ENCODE results near the gene KRTAP12-2. TPM values are rescaled to one million over a fixed set of nuclear protein-coding genes. Genes with fewer than 3 reads are reported as not detected.
"Not testable (repeated sequence)": the region's sequence is repeated elsewhere in the genome, so short reads cannot be mapped to it uniquely, and the experiment has no call there.

The KRTAP12-2 gene
- total RNA-seq, 2 experiments from 2014 or later = not detected

- ChIA-PET POLR2A (no interaction called here), CTCF (no interaction called here)
Observed at GRCh38 chr21:44702973-44703730, 36.4 kb upstream of the KRTAP12-2 start.

DNA sequence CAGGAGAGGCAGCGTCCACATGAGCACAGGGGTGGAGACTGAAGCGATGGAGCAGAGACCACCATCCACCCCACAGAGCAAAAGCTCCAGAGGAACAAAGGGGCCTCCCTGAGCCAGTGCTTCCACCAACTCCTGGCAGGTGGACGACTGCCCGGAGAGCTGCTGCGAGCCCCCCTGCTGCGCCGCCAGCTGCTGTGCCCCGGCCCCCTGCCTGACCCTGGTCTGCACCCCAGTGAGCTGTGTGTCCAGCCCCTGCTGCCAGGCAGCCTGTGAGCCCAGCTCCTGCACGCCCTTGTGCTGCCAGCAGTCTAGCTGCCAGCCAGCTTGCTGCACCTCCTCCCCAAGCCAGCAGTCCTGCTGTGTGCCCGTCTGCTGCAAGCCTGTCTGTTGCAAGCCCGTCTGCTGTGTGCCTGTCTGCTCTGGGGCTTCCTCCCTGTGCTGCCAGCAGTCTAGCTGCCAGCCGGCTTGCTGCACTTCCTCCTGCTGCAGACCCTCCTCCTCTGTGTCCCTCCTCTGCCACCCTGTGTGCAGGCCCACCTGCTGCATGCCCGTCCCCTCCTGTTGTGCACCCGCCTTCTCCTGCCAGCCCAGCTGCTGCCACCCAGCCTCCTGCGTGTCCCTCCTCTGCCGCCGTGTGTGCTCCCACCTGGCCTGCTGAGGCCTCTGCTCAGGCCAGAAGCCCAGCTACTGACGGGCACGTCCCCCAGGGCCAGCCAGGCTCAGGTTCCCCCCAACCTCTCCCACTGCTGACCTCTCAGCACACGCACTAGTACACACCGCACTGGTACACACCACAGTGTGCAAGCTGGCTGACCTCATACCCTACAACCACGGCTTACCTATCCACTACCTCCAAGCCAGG lies 35.6 kb upstream of the KRTAP12-2 start:
- POLR2A ChIA-PET = no interaction called here
- CTCF ChIA-PET = no interaction called here

DNA sequence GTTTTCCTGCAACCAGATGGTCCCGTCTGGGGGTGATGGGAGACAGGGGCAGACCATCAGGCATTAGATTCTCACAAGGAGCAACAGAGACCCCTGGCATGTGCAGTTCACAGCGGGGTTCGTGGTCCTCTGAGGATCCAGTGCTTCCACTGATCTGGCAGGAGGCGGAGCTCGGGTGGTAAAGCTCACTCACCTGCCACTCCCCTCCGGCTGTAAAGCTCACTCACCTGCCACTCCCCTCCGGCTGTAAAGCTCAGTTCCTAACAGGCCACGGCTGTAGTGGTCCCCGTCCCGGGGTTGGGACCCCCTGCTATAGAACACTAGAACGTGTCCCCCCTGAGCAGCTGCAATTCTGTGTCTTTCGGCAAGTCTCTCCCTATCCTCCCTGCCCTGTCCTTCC lies 34.8 kb upstream of the KRTAP12-2 start:
- ChIA-PET CTCF (no interaction called here), POLR2A (no interaction called here)

GRCh38 chr21:44701023-44701400 lies 34.3 kb upstream of the KRTAP12-2 start:
- POLR2A ChIA-PET = no interaction called here
- CTCF ChIA-PET = no interaction called here

GRCh38 chr21:44700101-44701022 lies 33.6 kb upstream of the KRTAP12-2 start:
- CTCF ChIA-PET = no interaction called here
- POLR2A ChIA-PET = no interaction called here

DNA sequence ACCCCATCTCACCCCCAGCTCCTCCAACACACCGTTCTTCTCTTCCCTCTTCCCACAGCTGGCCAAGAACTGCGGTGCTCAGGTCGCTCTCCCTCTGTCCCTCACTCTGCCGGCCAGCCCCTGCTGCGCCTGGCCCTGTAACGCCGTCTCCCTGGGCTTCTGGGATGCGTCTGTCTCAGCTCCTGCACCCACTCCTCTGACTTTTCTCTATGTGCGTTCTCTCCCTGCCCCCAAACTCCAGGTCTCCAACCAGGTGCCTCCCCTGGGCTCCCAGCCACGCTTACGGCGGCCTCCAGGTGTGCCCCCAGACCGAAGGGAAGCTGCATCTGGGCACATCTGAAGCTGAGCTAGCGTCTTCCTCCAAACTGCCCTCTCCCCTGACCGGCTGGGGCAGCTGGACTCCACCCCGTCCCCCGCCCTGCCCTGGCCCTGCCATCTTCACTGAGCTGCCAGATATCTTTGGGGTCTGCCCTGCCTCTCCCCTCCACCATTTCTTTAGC lies 32.8 kb upstream of the KRTAP12-2 start:
- POLR2A ChIA-PET = no interaction called here
- CTCF ChIA-PET = no interaction called here

DNA sequence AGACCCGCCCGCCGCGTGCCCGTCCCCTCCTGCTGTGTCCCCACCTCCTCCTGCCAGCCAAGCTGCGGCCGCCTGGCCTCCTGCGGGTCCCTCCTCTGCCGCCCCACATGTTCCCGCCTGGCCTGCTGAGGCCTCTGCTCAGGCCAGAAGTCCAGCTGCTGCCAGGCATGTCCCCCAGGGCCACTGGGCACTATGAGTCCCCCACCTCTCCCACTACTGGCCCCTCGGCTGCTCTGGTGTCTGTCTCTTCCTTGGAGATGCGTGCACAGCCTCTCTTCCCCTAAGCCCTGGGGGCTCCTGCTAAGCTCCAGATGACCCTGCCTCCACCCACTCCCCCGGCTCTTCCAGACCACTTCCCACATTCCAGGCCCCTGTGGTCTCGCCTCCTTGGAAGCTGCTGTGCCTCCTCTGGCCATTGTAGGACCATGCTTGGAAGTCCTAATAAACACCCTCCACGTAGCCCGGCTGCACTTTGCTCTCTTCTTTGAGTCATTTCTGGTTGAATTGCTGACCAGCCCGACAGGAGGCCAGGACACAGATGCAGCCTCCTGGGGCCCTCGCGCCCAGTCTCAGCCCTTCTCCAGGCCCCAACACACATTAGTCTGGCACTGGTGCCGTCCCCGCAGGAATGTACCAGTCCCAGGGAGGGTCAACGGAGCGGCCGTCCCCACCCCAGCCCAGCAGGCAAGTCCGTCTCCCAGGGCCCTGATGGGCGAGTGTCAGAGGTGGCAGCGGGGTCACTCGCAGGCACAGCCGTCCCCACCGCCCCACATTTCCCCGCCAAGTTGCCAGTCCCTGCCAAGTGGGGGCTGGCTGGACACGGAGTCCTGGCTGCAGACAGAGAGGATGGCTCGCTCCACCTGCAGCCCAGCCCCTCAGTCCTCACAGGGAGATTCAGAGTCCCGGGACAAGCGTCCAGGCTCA lies 31.3 kb upstream of the KRTAP12-2 start:
- POLR2A ChIA-PET = no interaction called here
- CTCF ChIA-PET = no interaction called here

GRCh38 chr21:44697172-44697810 lies 30.6 kb upstream of the KRTAP12-2 start, which contains the start of gene KRTAP10-12:
TSS of gene KRTAP10-12 (plus strand) at chr21:44697172. CDS start at chr21:44697202, 30 bp downstream.
- CTCF ChIA-PET, POLR2A ChIA-PET: not testable (repeated sequence)

- CTCF ChIA-PET = no interaction called here
- POLR2A ChIA-PET = no interaction called here
Observed at GRCh38 chr21:44696572-44696971, 29.8 kb upstream of the KRTAP12-2 start.

GRCh38 chr21:44695641-44696040 lies 28.9 kb upstream of the KRTAP12-2 start:
- CTCF ChIA-PET = no interaction called here
- POLR2A ChIA-PET = no interaction called here

GRCh38 chr21:44695184-44695583 lies 28.5 kb upstream of the KRTAP12-2 start:
- POLR2A ChIA-PET = no interaction called here
- CTCF ChIA-PET = no interaction called here

- CTCF ChIA-PET = no interaction called here
- POLR2A ChIA-PET = no interaction called here
Observed at GRCh38 chr21:44694776-44695175, 28.0 kb upstream of the KRTAP12-2 start.

- CTCF ChIA-PET = no interaction called here
- POLR2A ChIA-PET = no interaction called here
Observed at GRCh38 chr21:44692798-44693512, 26.2 kb upstream of the KRTAP12-2 start.

DNA sequence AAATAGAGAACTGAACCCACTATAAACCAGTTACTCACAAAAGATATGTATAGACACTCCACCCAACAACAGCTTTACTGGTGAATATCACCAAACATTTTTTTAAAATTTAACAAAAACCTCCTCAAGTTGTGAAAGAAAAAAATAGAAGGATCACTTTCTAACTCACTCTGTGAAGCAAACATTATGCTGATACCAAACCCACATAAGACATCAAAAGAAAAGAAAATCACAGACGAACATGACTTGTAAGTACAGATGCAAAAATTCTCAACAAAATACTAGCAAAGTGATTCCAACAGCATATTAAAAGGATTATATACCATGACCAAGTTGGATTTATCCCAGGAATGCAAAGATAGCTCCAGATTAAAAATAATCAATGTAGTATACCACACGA lies 25.0 kb upstream of the KRTAP12-2 start:
- CTCF ChIA-PET = no interaction called here
- POLR2A ChIA-PET = no interaction called here

- CTCF ChIA-PET, POLR2A ChIA-PET: not testable (repeated sequence)
Observed at GRCh38 chr21:44689740-44690139, 23.0 kb upstream of the KRTAP12-2 start.

DNA sequence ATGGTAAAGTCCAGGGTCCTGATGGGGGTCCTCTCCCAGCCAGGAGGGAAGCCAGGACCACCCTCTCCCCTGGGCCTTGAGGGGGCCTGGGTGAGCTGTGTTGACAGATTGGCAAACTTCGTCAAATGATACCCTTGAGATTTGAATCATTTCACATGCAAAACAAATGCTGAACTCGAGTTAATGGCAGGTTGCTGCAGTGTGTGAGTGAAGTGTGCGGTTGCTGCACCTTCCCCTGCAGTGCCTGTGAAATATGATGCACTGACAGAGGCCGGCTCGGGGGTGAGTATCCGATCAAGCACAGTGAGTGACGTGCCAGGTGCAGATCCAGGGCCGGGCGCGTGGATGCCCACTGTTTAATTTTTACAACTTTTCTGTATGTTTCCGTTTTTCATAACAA lies 20.9 kb upstream of the KRTAP12-2 start:
- CTCF ChIA-PET = no interaction called here

GRCh38 chr21:44686843-44687561 lies 20.3 kb upstream of the KRTAP12-2 start:
- ChIA-PET CTCF (no interaction called here), POLR2A (no interaction called here)

More for the DNA sequence above, 20.9 kb upstream of the KRTAP12-2 start:
- POLR2A ChIA-PET = no interaction called here
